HCT116 (cell line): ENCODE data around the gene MARCHF3. TPM values are rescaled to one million over a fixed set of nuclear protein-coding genes. Genes with fewer than 3 reads are reported as not detected.

Source experiments
- ATAC-seq: fragments of 200-7000 bp; cut with Tn5 transposase; 2 replicates; pipeline ENCODE4 v1.9.1; 2020; ENCODE audit warnings: mild to moderate bottlenecking, moderate library complexity
- BruUV-seq: library from RNA; stranded (reverse); fragments of 400-500 nt; replicated peaks from 2 replicates; lab custom pipeline; 2021; lab: Mats Ljungman, UMichigan
- CTCF ChIA-PET: fragments of 300-600 bp; sonication (Branson Sonifier 250); formaldehyde crosslinking; loops from one replicate; lab custom pipeline; 2021; ENCODE audit warnings: antibody characterized with exemption; lab: Charles Lee
- POLR2A ChIA-PET: fragments of 300-600, 350-600 bp; sonication (Branson Sonifier 250); formaldehyde crosslinking; loops from one replicate; lab custom pipeline; 2021; ENCODE audit warnings: antibody characterized with exemption; lab: Charles Lee
- RAD21 ChIA-PET, 2 experiments: fragments of 300-600 bp; sonication (Branson Sonifier 250); formaldehyde crosslinking; loops; one replicate each; lab custom pipeline; 2023; ENCODE audit warnings: low total read pairs in 2 of 2; ENCODE audit not compliant: uncharacterized antibody in 2 of 2, unreplicated experiment in 2 of 2, low non-redundant PET in 1 of 2; lab: Charles Lee
- DNase-seq: peaks from one replicate; pipeline ENCODE4 v3.0.0-alpha.2; 2010; ENCODE audit warnings: low read depth, low spot score
- H2AFZ ChIP-seq: fragments of 200-600 bp; shearing (Covaris generic), sonication (generic); 2 replicates; pipeline ENCODE4 v1.6.1; 2017; ENCODE audit warnings: low read depth, mixed run types, mixed read lengths, antibody characterized with exemption, low read length; ENCODE audit not compliant: poor library complexity, severe bottlenecking
- H3K27ac ChIP-seq: 2 replicates; pipeline ENCODE4 v1.5.1; 2012; ENCODE audit warnings: low read depth, low read length
- H3K27me3 ChIP-seq: fragments of 200-600 bp; sonication (generic); 2 replicates; pipeline ENCODE4 v1.6.1; 2016; ENCODE audit warnings: mixed run types, low read length, mixed read lengths; ENCODE audit not compliant: insufficient read depth
- H3K36me3 ChIP-seq, 2 experiments: fragments of 200-500 bp in 1 of 2; fragments of 200-600 bp in 1 of 2; sonication (Bioruptor generic) in 1 of 2; sonication (generic) in 1 of 2; 2 replicates each; pipeline versions ENCODE4 v1.5.1 to v1.6.1; 2014 to 2016; ENCODE audit warnings: low read length in 2 of 2, inconsistent platforms in 1 of 2, mixed read lengths in 1 of 2, mixed run types in 1 of 2; ENCODE audit not compliant: insufficient read depth in 2 of 2, control insufficient read depth in 1 of 2
- H3K4me1 ChIP-seq, 2 experiments: fragments of 200-600 bp in 1 of 2; sonication (generic) in 1 of 2; 2 replicates each; pipeline versions ENCODE4 v1.5.1 to v1.6.1; 2012 to 2017; ENCODE audit warnings: low read length in 2 of 2, inconsistent platforms in 1 of 2, mild to moderate bottlenecking in 1 of 2, mixed read lengths in 1 of 2, mixed run types in 1 of 2, moderate library complexity in 1 of 2; ENCODE audit not compliant: insufficient read depth in 2 of 2, control insufficient read depth in 1 of 2
- H3K4me2 ChIP-seq: fragments of 200-600 bp; sonication (generic); 2 replicates; pipeline ENCODE4 v1.6.1; 2017; ENCODE audit warnings: mixed run types, low read length, mixed read lengths
- H3K4me3 ChIP-seq, 2 experiments: fragments of 200-600 bp in 1 of 2; sonication (generic) in 1 of 2; replicated peaks in 1 of 2; 2 replicates each; pipeline ENCODE4 v1.5.1; 2011 to 2016; ENCODE audit warnings: low read length in 2 of 2, control low read depth in 1 of 2, low read depth in 1 of 2, mild to moderate bottlenecking in 1 of 2, mixed read lengths in 1 of 2, mixed run types in 1 of 2
- H3K79me2 ChIP-seq: fragments of 200-600 bp; sonication (generic); 2 replicates; pipeline ENCODE4 v1.6.1; 2017; ENCODE audit warnings: mild to moderate bottlenecking, mixed run types, low read length, moderate library complexity, mixed read lengths; ENCODE audit not compliant: insufficient read depth
- H3K9ac ChIP-seq: fragments of 200-600 bp; sonication (generic); 2 replicates; pipeline ENCODE4 v1.6.1; 2016; ENCODE audit warnings: low read length, mixed read lengths
- H3K9me2 ChIP-seq: fragments of 200-600 bp; sonication (generic), shearing (Covaris generic); 2 replicates; pipeline ENCODE4 v1.6.1; 2017; ENCODE audit warnings: mixed run types, mild to moderate bottlenecking, moderate library complexity; ENCODE audit not compliant: insufficient read depth
- H3K9me3 ChIP-seq, 2 experiments: fragments of 200-500 bp in 1 of 2; fragments of 200-600 bp in 1 of 2; sonication (Bioruptor generic) in 1 of 2; sonication (generic) in 1 of 2; 2 replicates each; pipeline ENCODE4 v1.6.1; 2014 to 2017; ENCODE audit warnings: low read length in 2 of 2, mixed read lengths in 2 of 2, inconsistent platforms in 1 of 2, low read depth in 1 of 2, mild to moderate bottlenecking in 1 of 2, mixed run types in 1 of 2, moderate library complexity in 1 of 2; ENCODE audit not compliant: control insufficient read depth in 1 of 2, insufficient read depth in 1 of 2
- H4K20me1 ChIP-seq: fragments of 200-600 bp; sonication (generic), shearing (Covaris generic); 2 replicates; pipeline ENCODE4 v1.6.1; 2017; ENCODE audit warnings: mixed run types, mild to moderate bottlenecking, moderate library complexity; ENCODE audit not compliant: insufficient read depth
- CEBPB ChIP-seq: IDR thresholded peaks from 2 replicates; pipeline ENCODE4 v1.6.1; 2012; ENCODE audit warnings: low read depth
- EGR1 ChIP-seq: IDR thresholded peaks from 2 replicates; pipeline ENCODE4 v1.6.1; 2012; ENCODE audit warnings: low read depth
- EZH2 ChIP-seq: fragments of 200-600 bp; sonication (generic); IDR thresholded peaks from 2 replicates; pipeline ENCODE4 v1.6.1; 2017; ENCODE audit warnings: antibody characterized with exemption, mixed run types
- RAD21 ChIP-seq: IDR thresholded peaks from 2 replicates; pipeline ENCODE4 v1.6.1; 2012; ENCODE audit warnings: low read depth, mild to moderate bottlenecking
- REST ChIP-seq: IDR thresholded peaks from 2 replicates; pipeline ENCODE4 v1.6.1; 2012; ENCODE audit warnings: low read depth
- SIN3A ChIP-seq: IDR thresholded peaks from 2 replicates; pipeline ENCODE4 v1.6.1; 2012; ENCODE audit warnings: low read depth
- SP1 ChIP-seq: IDR thresholded peaks from 2 replicates; pipeline ENCODE4 v1.6.1; 2012; ENCODE audit warnings: low read depth
- TCF7L2 ChIP-seq: IDR thresholded peaks from 2 replicates; pipeline ENCODE4 v1.7.0; 2011; ENCODE audit warnings: borderline replicate concordance, inconsistent platforms; ENCODE audit not compliant: insufficient read depth, insufficient read length; ENCODE audit errors: extremely low read depth
- intact Hi-C: fragments of 100-400 bp; cut with micrococcal nuclease; formaldehyde crosslinking; loops from 2 replicates; pipeline ENCODE4 v1.10.0; 2022
- total RNA-seq: library from RNA; stranded (reverse); gene quantifications from one replicate; pipeline ENCODE4 v1.2.1, GENCODE V29; 2021; ENCODE audit not compliant: unreplicated experiment

MARCHF3 gene
- total RNA-seq, 1 experiment from 2014 or later = 2.3 TPM

GRCh38 chr5:126983874-126984266 is 46.5 kb downstream of the MARCHF3 start:
- no peak overlapping the region for H3K9ac ChIP-seq
- no peaks in the 10 kb centered on the region for H3K9me2 ChIP-seq
- DNase-seq = no peak
- no peaks in the 10 kb centered on the region for H3K27me3 ChIP-seq
- TF ChIP-seq RAD21 (no peak), SIN3A (no peak), REST (no peak), EGR1 (no peak), TCF7L2 (no peak), CEBPB (no peak), SP1 (no peak), EZH2 (no peak)
- no peaks in the 10 kb centered on the region for H4K20me1 ChIP-seq
- H3K4me1 ChIP-seq = no peaks in the 10 kb centered on the region
- POLR2A ChIA-PET = no interaction called here
- H3K4me3 ChIP-seq = no peak overlapping the region
- ATAC-seq = no peak
- CTCF ChIA-PET = no interaction called here
- H3K4me2 ChIP-seq = no peak overlapping the region
- intact Hi-C loops = no loop called here
- no peaks in the 10 kb centered on the region for H3K79me2 ChIP-seq
- no peak overlapping the region for H3K27ac ChIP-seq
- BruUV-seq = no TSS peak
- no peaks in the 10 kb centered on the region for H3K9me3 ChIP-seq
- H3K36me3 ChIP-seq = no peaks in the 10 kb centered on the region
- no peak overlapping the region for H2AFZ ChIP-seq
- RAD21 ChIA-PET = no interaction called here
